Measurements from ENCODE around the gene NPAS3.

DNA sequence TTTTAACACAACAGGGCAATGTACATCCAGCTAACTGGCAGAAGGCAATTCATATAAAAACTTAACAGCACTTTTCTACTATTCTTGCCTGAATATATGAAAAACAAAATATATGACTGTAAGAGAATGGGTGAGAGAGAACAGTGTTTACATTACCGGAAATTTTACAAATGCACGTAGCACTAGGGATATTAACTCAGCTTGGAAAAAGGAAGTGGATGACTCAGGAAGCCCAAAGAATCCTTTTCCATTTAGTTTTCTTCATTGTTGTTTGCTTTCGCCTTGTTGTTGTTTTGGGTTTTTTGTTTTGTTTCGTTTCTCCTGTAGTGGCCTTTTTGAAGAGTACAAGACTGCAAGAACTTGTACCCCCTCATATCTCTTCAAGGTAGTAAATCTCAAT is 716.7 kb downstream of the NPAS3 start:
- TF ChIP-seq, protein P1, sequence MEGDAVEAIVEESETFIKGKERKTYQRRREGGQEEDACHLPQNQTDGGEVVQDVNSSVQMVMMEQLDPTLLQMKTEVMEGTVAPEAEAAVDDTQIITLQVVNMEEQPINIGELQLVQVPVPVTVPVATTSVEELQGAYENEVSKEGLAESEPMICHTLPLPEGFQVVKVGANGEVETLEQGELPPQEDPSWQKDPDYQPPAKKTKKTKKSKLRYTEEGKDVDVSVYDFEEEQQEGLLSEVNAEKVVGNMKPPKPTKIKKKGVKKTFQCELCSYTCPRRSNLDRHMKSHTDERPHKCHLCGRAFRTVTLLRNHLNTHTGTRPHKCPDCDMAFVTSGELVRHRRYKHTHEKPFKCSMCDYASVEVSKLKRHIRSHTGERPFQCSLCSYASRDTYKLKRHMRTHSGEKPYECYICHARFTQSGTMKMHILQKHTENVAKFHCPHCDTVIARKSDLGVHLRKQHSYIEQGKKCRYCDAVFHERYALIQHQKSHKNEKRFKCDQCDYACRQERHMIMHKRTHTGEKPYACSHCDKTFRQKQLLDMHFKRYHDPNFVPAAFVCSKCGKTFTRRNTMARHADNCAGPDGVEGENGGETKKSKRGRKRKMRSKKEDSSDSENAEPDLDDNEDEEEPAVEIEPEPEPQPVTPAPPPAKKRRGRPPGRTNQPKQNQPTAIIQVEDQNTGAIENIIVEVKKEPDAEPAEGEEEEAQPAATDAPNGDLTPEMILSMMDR (IDR thresholded peaks at IDR 0.05; ENCODE audit: extremely low read depth in 1 of 2, insufficient read depth in 1 of 2, low read depth in 1 of 2, low read length in 2 of 2): no peak
- no peak for TF ChIP-seq POLR2AphosphoS5 (IDR thresholded peaks at IDR 0.05; ENCODE audit: insufficient read depth, low read depth, low read length)
- no peak for TF ChIP-seq POLR2A (IDR thresholded peaks at IDR 0.05; ENCODE audit: low read depth, low read length)
- TF ChIP-seq, protein P2, sequence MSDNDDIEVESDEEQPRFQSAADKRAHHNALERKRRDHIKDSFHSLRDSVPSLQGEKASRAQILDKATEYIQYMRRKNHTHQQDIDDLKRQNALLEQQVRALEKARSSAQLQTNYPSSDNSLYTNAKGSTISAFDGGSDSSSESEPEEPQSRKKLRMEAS (IDR thresholded peaks at IDR 0.05; ENCODE audit: insufficient read depth, insufficient read length): no peak
- no peak for TF ChIP-seq GATA2 (IDR thresholded peaks at IDR 0.05; ENCODE audit: insufficient read depth, insufficient read length, low read depth, low read length)

All from endothelial cell of umbilical vein (primary cell).